ENCODE data around the gene EYA4. TPM values are rescaled to one million over a fixed set of nuclear protein-coding genes. Genes with fewer than 3 reads are reported as not detected.

EYA4 gene
- total RNA-seq, 2 experiments from 2014 or later: not detected

- ChIA-PET CTCF (no interaction called here), POLR2A (no interaction called here)
- H3K4me3 Mint-ChIP-seq: no peak overlapping the region
- H3K36me3 ChIP-seq (ENCODE audit: insufficient read depth, low read length): no peaks in the 10 kb centered on the region
- H3K27ac ChIP-seq (ENCODE audit: low read depth in 1 of 2, low read length in 2 of 2): no peak overlapping the region
- no peak for DNase-seq
- H3K27ac Mint-ChIP-seq: no peak overlapping the region
- no peaks in the 10 kb centered on the region for H3K9me3 Mint-ChIP-seq
- no peaks in the 10 kb centered on the region for H3K4me1 Mint-ChIP-seq (ENCODE audit: low read depth)
- no peaks in the 10 kb centered on the region for H3K27me3 Mint-ChIP-seq
- TF ChIP-seq, protein P1, sequence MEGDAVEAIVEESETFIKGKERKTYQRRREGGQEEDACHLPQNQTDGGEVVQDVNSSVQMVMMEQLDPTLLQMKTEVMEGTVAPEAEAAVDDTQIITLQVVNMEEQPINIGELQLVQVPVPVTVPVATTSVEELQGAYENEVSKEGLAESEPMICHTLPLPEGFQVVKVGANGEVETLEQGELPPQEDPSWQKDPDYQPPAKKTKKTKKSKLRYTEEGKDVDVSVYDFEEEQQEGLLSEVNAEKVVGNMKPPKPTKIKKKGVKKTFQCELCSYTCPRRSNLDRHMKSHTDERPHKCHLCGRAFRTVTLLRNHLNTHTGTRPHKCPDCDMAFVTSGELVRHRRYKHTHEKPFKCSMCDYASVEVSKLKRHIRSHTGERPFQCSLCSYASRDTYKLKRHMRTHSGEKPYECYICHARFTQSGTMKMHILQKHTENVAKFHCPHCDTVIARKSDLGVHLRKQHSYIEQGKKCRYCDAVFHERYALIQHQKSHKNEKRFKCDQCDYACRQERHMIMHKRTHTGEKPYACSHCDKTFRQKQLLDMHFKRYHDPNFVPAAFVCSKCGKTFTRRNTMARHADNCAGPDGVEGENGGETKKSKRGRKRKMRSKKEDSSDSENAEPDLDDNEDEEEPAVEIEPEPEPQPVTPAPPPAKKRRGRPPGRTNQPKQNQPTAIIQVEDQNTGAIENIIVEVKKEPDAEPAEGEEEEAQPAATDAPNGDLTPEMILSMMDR (IDR thresholded peaks at IDR 0.05): no peak
- H3K27me3 ChIP-seq (ENCODE audit: control insufficient read depth in 1 of 2, insufficient read depth in 2 of 2, low read length in 2 of 2): no peaks in the 10 kb centered on the region
- H3K9me3 ChIP-seq (ENCODE audit: control insufficient read depth in 1 of 2, insufficient read depth in 1 of 2, low read length in 2 of 2): no peaks in the 10 kb centered on the region
- intact Hi-C loops (cut with DNase I, micrococcal nuclease): no loop called here
- no peaks in the 10 kb centered on the region for H3K36me3 Mint-ChIP-seq (ENCODE audit: low read depth)
- no peak for ATAC-seq (ENCODE audit: poor library complexity)
- no peak overlapping the region for H3K4me3 ChIP-seq (ENCODE audit: low read length)
- H3K4me1 ChIP-seq (ENCODE audit: insufficient read depth, low read length): no peaks in the 10 kb centered on the region
Measured at GRCh38 chr6:133474516-133474915, 233.4 kb downstream of the EYA4 start.

GRCh38 chr6:133478673-133479072 is 237.5 kb downstream of the EYA4 start:
- ATAC-seq (ENCODE audit: poor library complexity) (no peak), DNase-seq (no peak)
- Mint-ChIP-seq H3K4me3 (no peak overlapping the region), H3K9me3 (no peaks in the 10 kb centered on the region), H3K27me3 (no peaks in the 10 kb centered on the region), H3K36me3 (ENCODE audit: low read depth) (no peaks in the 10 kb centered on the region), H3K27ac (no peak overlapping the region), H3K4me1 (ENCODE audit: low read depth) (no peaks in the 10 kb centered on the region)
- TF ChIP-seq, protein P1 (IDR thresholded peaks at IDR 0.05): no peak
- H3K9me3 ChIP-seq (ENCODE audit: control insufficient read depth in 1 of 2, insufficient read depth in 1 of 2, low read length in 2 of 2): no peaks in the 10 kb centered on the region
- no peaks in the 10 kb centered on the region for H3K36me3 ChIP-seq (ENCODE audit: insufficient read depth, low read length)
- POLR2A ChIA-PET: no interaction called here
- intact Hi-C loops (cut with DNase I, micrococcal nuclease): no loop called here
- no peak overlapping the region for H3K4me3 ChIP-seq (ENCODE audit: low read length)
- CTCF ChIA-PET: no interaction called here
- H3K4me1 ChIP-seq (ENCODE audit: insufficient read depth, low read length): no peaks in the 10 kb centered on the region
- H3K27ac ChIP-seq (ENCODE audit: low read depth in 1 of 2, low read length in 2 of 2): no peak overlapping the region
- no peaks in the 10 kb centered on the region for H3K27me3 ChIP-seq (ENCODE audit: control insufficient read depth in 1 of 2, insufficient read depth in 2 of 2, low read length in 2 of 2)

DNA sequence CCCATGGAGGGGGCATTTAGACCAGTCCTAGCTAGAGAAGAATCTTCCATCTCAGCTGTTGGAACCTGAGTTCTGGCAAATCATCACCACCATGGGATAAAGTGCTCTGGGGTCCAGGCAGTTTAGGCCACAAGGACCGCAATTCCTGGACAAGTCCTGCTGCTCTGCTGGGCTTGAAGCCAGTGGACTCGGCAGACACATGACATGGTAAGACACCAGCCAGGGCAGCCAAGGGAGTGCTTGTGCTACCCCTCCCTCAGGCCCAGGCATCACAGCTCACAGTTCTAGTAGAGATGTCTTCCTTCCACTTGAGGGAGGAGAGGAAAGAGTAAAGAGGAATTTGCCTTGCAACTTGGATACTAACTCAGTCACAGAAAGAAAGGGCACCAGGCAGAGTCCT is 246.0 kb downstream of the EYA4 start:
- no peak overlapping the region for H3K27ac ChIP-seq (ENCODE audit: low read depth in 1 of 2, low read length in 2 of 2)
- peaks cover 26% of the 10 kb centered on the region for H3K27me3 Mint-ChIP-seq
- peaks cover 0 to 3% of the 10 kb centered on the region in 2 experiments for H3K9me3 ChIP-seq (ENCODE audit: control insufficient read depth in 1 of 2, insufficient read depth in 1 of 2, low read length in 2 of 2)
- ATAC-seq (ENCODE audit: poor library complexity) (no peak), DNase-seq (no peak)
- no peaks in the 10 kb centered on the region for H3K27me3 ChIP-seq (ENCODE audit: control insufficient read depth in 1 of 2, insufficient read depth in 2 of 2, low read length in 2 of 2)
- TF ChIP-seq, protein P1 (IDR thresholded peaks at IDR 0.05): no peak
- no peak overlapping the region for H3K4me3 Mint-ChIP-seq
- H3K4me1 Mint-ChIP-seq (ENCODE audit: low read depth): no peaks in the 10 kb centered on the region
- ChIA-PET POLR2A (no interaction called here), CTCF (no interaction called here)
- H3K9me3 Mint-ChIP-seq: peaks cover 3% of the 10 kb centered on the region
- H3K36me3 ChIP-seq (ENCODE audit: insufficient read depth, low read length): no peaks in the 10 kb centered on the region
- no peak overlapping the region for H3K4me3 ChIP-seq (ENCODE audit: low read length)
- intact Hi-C loops (cut with DNase I, micrococcal nuclease): no loop called here
- no peak overlapping the region for H3K27ac Mint-ChIP-seq
- no peaks in the 10 kb centered on the region for H3K36me3 Mint-ChIP-seq (ENCODE audit: low read depth)
- no peaks in the 10 kb centered on the region for H3K4me1 ChIP-seq (ENCODE audit: insufficient read depth, low read length)
